HG03025 (cell line): ENCODE results near the gene MCRIP2.

Source experiments
- ATAC-seq: cut with Tn5 transposase; IDR thresholded peaks from one replicate; pipeline ENCODE4 v1.9.1; 2021; ENCODE audit warnings: mild to moderate bottlenecking, moderate library complexity; ENCODE audit not compliant: unreplicated experiment, low FRiP score

The MCRIP2 gene

DNA sequence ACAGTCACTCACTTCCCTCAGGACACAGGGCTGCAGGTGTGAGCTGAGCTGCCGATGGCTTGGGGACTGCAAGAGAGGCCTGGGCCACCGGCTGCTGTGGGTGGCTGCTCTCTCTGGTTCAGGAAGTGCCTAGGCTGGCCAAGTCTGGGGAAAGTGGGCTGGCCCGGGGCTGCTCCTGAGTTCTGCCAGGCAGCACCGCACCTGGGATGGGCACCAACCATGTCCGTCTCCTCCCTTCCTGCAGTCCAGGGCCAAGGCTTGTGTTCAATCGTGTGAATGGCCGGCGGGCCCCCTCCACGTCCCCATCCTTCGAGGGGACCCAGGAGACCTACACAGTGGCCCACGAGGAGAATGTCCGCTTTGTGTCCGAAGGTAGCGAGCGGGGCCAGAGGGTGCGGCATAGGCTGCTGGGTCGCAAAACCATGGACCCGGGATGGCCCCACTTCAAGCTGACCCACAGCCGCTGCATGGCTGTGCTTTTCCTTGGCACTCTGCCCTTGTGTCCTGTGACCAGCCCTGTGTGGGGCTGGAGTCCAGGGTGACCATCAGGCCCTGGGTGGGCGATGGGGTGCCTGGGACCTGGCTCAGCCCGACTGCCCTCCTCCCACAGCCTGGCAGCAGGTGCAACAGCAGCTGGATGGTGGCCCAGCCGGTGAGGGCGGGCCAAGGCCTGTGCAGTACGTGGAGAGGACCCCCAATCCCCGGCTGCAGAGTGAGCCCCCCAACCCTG, 5.7 kb downstream of the MCRIP2 start:
- ATAC-seq = no peak

- ATAC-seq = no peak
Measured at GRCh38 chr16:648071-648780, 6.6 kb downstream of the MCRIP2 start.

DNA sequence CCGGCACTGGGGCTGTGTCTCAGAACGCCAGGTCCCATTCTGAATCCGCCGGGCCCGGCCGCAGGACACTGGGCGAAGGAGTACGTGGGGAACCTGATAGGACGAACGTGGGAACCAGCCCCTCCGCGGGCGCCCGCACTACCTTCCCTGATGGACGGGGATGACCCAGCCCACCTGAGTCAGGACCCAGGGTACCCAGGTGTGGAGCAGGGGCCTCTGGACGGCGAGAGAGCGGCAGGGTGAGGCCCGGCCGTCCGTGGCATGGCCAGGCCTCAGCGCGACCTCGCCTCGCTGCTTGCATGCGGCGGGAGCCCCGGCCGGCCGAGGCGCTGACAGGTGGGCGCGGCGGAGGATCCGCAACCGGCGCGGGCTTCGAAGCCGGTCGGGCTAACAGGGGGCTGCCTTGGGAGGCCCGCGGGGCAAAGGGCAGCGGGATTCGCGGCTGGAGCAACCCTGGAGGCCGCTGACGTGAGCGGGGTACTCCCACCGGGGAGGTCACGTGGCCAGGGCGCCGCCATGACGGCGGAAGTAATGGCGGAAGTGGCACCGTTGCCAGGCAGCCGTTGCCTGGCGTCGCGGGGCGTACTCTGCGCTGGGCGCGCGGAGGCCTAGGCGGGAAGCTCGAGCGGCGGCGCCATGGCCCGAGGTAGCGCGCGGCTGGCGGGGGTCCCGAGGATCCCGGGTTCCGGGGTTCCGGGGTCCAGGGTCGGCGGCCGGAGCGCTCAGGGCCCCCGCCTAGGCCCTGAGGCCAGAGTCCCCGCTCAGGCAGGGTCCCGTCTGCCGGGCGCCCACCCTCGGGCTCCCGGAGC, 7.4 kb downstream of the MCRIP2 start, which contains the start of gene WDR90:
WDR90 (plus strand) TSS at position 585 of the 809 bp plus-strand sequence; CDS start at position 637, 52 bp downstream.
- ATAC-seq = peak; percentile 55

GRCh38 chr16:649631-650030, 8.0 kb downstream of the MCRIP2 start:
- ATAC-seq = peak; percentile 9

DNA sequence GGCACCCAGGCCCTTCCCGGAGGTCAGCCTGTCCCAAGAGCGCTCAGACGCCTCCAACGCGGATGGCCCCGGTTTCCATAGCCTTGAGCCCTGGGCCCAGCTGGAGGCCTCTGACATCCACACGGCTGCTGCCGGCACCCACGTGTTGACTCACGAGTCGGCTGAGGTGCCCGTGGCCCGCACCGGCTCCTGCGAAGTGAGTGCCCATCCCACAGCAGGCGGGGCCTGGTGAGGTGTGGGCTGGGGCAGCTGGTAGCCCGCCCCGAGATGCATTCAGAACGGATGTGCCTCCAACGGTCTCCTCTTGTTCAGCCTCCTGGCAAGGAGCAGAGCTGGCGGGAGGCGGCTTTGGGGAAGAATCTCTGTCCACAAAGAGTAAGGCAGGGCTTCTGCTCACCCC, 10.2 kb downstream of the MCRIP2 start:
- ATAC-seq = no peak

DNA sequence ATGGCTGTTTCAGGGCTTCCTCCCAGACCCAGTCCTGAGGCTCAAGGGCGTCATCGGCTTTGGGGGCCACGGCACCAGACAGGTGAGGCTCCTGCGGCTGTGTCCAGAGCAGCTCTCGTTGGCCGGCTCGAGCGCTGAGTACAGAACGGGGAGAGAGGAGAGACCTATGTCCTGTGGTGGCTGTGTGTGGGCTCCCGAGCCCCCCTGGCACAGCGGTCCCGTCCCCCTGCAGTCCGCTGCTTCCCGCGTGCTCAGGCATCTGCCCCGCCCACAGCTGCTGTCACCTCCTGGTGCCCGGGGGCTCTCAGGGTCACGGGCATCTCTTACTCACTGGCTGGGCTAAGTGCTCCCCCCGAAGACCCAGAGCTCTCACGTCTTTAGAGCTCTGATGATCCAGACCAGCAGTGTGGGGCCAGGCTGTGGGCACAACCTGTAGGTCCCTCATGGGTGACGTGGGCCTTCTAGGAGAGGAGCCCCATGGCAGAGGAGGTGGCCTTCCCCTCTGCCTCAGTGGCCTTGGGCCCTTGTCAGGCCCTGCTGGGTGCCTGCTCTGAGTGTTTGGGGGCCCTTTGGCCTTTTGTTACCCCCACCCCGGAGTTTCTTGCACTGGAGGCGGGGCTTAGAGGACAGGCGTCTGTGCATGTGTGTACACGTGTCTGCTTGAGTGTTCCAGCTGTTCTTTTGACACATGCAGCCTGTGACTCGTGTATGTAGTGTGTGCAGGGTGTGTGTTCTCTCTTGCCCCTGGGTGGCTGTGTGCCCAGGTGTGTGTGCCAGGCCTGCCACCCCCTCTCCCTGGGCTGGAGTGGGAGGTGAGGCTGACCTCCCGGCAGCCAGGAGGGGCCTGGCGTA, 11.1 kb downstream of the MCRIP2 start:
- no peak for ATAC-seq

- ATAC-seq = no peak
Measured at GRCh38 chr16:654034-654433, 12.4 kb downstream of the MCRIP2 start.

DNA sequence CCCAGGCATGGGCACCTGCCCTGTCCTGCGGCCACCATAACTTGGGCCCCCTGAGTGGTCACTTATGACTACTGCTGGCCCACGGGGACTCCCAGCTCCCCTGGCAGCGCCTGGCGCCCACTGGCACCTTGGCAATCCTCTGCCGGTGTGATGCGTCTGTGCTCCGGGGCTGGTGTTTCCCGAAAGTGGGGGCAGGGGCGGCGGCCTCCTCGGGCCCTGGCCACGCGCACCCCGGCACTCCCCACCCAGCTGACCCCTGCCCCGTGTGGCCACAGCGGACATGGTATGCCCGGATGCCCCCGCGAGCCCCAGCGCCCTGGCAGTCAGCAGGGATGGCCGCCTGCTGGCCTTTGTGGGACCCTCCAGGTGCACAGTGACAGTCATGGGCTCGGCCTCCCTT, 15.9 kb downstream of the MCRIP2 start:
- ATAC-seq = no peak

- ATAC-seq = no peak
Measured at GRCh38 chr16:658679-659571, 17.3 kb downstream of the MCRIP2 start.

DNA sequence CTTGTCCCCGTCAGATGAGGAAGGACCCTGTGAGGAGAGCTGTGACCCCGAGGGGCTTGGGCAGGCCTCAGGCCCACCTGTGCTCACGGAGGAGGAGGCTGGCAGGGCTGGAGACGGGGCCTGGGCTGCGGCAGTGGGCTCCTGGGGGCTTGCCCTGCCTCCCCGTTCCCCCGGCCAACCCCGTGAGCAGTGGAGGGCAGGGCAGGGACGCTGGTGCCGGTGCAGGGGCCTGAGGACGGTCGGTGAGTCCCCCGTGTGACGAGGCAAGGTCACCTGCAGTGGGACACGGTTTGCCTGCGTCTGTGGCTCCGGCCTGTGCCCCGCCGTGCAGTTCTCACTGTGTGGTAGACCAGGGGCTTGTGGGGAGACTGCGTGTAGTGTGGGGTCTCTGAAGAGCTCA, 18.0 kb downstream of the MCRIP2 start:
- no peak for ATAC-seq

DNA sequence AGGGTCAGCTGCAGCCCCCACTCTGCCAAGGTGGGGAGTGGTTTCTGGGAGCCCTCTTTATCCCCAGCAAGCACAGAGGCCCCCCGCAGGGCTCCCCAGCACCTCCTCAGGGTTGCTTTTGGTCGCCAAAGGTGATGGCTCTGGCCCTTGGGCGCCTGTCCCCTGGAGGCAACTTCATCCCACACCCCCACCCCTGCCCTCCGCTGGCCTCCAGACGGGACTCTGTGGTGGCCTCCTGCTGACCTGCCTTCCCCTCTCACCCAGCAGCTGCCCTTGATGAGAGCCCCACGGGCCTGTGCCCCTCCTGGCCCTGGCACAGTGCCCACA, 18.5 kb downstream of the MCRIP2 start:
- no peak for ATAC-seq

DNA sequence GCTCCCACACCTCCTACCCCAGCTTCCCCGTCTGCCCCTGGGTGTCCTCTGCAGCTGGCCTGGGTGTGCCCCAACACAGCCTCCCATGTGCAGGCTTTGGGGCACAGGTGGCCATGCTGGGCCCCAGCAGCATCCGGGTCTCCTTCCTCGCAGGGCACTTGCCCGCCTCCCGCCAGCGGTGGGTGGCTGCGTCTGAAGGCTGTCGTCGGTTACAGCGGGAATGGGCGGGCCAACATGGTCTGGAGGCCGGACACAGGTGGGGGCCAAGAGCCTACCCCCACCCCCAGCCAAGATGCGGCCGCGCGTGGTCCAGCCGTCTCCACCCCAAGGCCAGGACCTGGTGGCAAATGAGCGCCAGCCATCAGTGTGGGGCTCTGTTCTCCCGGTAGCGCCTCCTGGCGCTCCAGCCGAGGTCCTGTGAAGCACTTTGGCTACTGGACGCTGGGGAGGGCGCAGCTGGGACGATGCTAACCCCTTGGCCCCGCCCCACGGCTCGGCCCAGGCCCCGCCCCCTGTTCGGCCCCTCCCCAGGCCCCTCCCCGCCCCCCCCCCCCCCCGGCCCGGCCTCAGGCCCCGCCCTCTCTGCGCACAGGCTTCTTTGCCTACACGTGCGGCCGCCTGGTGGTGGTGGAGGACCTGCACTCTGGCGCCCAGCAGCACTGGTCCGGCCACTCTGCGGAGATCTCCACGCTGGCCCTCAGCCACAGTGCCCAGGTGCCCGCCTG, 19.0 kb downstream of the MCRIP2 start:
- ATAC-seq = peak; percentile 41

DNA sequence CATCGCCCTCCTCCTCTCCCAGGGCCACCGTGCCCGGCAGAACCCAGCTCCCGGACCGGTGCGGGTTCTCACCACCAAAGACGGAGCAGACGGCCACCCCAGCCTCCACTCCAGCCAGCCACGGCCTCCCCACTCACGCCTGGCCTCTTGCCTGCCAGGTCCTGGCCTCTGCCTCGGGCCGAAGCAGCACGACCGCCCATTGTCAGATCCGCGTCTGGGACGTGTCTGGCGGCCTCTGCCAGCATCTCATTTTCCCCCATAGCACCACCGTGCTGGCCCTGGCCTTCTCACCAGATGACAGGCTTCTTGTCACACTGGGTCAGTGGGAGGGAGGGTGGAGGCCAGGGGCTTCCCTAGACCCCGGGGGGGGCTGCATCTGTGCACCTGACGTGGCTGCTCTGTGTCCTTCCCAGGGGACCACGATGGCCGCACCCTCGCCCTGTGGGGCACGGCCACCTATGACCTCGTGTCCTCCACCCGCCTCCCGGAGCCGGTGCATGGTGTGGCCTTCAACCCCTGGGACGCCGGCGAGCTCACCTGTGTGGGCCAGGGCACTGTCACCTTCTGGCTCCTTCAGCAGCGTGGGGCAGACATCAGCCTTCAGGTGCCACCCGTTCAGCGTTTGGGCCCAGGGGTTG, 19.7 kb downstream of the MCRIP2 start:
- ATAC-seq = peak; percentile 8

DNA sequence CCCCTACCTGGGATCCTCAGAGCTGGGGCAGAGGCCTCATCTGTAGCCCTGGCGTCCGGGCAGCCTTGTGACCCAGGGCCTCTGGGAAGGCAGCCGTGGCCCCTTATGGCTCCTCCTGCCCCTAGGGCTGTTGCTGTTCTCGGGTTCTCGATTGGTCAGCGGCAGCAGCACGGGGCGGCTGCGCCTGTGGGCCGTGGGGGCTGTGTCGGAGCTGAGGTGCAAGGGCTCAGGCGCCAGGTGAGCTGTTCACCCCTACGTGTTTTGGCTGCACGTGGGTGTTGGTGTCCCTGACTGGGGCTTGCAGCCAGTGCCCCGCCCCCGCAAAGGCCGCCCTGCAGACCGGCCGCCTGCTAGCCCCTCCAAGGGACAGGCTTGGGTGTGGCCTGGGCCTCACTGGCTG, 20.5 kb downstream of the MCRIP2 start:
- no peak for ATAC-seq

GRCh38 chr16:662597-662996, 21.0 kb downstream of the MCRIP2 start:
- no peak for ATAC-seq

DNA sequence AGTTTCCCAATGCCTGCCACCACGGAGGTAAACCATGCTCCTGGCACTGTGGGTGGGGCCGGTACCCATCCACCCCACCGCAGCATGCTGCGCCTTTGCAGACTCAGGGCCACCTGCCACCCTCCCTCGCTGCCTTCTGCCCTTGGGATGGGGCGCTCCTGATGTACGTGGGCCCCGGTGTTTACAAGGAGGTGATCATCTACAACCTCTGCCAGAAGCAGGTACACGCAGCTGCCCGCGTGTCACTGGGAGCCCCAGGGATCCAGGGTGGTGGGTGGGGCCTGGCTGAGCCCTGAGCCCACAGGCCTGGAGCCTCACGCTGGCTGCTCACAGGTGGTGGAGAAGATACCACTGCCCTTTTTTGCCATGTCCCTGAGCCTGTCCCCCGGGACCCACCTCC, 24.9 kb downstream of the MCRIP2 start:
- ATAC-seq = no peak

- no peak for ATAC-seq
Measured at GRCh38 chr16:667113-667779, 25.6 kb downstream of the MCRIP2 start.
